ENCODE data around the gene ALCAM.

The ALCAM gene

DNA sequence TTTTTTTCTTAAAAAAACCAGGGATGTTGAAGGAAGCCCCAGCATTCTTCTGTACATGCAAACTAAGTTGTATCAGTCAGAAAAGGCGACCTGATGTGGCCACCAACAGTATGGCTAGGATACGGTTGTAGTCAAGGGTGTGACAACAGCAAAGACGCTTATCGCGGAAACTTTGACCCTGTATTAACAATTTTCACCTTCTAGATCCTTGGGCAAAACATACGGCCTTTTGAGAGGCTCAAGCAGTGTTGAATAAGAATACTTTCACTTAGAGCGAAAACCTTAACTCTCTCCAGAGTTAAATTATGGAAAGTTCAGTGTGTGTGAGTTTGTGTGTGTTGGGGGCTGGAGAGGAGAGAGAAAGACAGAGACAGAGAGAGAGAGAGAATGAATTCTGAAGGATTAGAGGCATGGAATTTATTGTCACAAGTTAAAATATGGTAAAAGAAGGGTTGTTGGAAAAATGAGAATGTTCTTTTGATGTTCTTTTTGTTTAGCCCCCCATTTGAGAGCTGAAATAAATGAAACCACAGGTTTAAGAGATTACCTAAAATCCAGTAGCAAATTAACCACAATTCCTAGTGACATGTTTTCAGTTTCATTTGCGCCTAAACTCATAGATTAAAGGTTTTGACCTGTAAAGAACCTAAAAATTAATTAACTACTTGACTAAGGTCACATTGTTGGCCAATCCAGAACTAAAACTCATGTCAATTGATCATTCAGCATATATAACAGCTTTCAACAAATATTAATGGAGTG lies 9.2 kb downstream of the ALCAM start:
- TF ChIP-seq, protein P1, sequence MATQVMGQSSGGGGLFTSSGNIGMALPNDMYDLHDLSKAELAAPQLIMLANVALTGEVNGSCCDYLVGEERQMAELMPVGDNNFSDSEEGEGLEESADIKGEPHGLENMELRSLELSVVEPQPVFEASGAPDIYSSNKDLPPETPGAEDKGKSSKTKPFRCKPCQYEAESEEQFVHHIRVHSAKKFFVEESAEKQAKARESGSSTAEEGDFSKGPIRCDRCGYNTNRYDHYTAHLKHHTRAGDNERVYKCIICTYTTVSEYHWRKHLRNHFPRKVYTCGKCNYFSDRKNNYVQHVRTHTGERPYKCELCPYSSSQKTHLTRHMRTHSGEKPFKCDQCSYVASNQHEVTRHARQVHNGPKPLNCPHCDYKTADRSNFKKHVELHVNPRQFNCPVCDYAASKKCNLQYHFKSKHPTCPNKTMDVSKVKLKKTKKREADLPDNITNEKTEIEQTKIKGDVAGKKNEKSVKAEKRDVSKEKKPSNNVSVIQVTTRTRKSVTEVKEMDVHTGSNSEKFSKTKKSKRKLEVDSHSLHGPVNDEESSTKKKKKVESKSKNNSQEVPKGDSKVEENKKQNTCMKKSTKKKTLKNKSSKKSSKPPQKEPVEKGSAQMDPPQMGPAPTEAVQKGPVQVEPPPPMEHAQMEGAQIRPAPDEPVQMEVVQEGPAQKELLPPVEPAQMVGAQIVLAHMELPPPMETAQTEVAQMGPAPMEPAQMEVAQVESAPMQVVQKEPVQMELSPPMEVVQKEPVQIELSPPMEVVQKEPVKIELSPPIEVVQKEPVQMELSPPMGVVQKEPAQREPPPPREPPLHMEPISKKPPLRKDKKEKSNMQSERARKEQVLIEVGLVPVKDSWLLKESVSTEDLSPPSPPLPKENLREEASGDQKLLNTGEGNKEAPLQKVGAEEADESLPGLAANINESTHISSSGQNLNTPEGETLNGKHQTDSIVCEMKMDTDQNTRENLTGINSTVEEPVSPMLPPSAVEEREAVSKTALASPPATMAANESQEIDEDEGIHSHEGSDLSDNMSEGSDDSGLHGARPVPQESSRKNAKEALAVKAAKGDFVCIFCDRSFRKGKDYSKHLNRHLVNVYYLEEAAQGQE (IDR thresholded peaks at IDR 0.05; ENCODE audit: insufficient read depth in 1 of 2, low read depth in 2 of 2, low read length in 2 of 2): no peak
- TF ChIP-seq FOXP2 (optimal IDR thresholded peaks at IDR 0.05; ENCODE audit: borderline replicate concordance, extremely low read depth, extremely low read length, insufficient read depth): no peak
- TF ChIP-seq POLR2AphosphoS5 (IDR thresholded peaks at IDR 0.05; ENCODE audit: low read depth, low read length): no peak
- no peak for TF ChIP-seq SIN3A (IDR thresholded peaks at IDR 0.05; ENCODE audit: borderline replicate concordance, insufficient read depth, low read length)
- TF ChIP-seq TAF1 (IDR thresholded peaks at IDR 0.05; ENCODE audit: borderline replicate concordance, insufficient read depth, low read length): no peak

DNA sequence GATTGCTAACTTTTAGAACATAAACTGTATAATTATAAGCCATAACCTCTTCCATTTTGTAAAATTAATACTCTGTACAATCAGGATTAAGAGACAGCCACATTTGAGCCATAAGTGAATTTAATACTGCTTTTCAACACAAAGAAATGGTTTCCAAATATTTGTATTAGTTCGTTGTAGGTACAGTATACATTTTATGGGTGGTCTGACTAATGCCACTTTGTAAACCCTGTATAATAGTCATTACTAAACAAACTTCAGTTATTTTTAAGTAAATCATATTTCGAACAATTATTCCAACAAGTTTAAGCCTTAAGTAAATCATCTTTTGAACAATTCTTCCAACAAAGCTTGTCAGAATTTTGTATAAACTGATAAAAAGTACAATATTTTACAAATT lies 11.0 kb downstream of the ALCAM start:
- TF ChIP-seq TAF1 (IDR thresholded peaks at IDR 0.05; ENCODE audit: borderline replicate concordance, insufficient read depth, low read length): no peak
- no peak for TF ChIP-seq FOXP2 (optimal IDR thresholded peaks at IDR 0.05; ENCODE audit: borderline replicate concordance, extremely low read depth, extremely low read length, insufficient read depth)
- TF ChIP-seq SIN3A (IDR thresholded peaks at IDR 0.05; ENCODE audit: borderline replicate concordance, insufficient read depth, low read length): no peak
- TF ChIP-seq POLR2AphosphoS5 (IDR thresholded peaks at IDR 0.05; ENCODE audit: low read depth, low read length): no peak
- TF ChIP-seq, protein P1 (IDR thresholded peaks at IDR 0.05; ENCODE audit: insufficient read depth in 1 of 2, low read depth in 2 of 2, low read length in 2 of 2): no peak

DNA sequence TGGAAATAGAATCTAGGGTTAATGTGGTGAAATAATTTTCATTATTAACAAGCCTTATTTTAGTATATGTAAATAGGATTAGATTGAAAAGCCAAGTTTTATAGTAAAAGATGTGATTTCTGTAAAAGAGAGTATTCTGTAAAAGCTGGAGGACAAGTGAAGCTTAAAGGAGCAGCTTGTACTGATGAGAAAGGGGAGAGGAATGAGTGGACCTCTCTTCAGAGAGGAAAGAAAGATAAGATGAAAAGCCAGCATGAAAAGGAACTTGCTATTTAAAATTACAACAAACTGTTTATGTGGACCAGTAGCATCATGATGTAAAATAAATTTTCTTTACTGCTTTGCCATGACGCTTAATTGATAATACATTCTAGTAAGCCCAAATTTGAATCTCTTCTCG lies 18.5 kb downstream of the ALCAM start:
- TF ChIP-seq SIN3A (IDR thresholded peaks at IDR 0.05; ENCODE audit: borderline replicate concordance, insufficient read depth, low read length) (no peak), FOXP2 (optimal IDR thresholded peaks at IDR 0.05; ENCODE audit: borderline replicate concordance, extremely low read depth, extremely low read length, insufficient read depth) (no peak), POLR2AphosphoS5 (IDR thresholded peaks at IDR 0.05; ENCODE audit: low read depth, low read length) (no peak), TAF1 (IDR thresholded peaks at IDR 0.05; ENCODE audit: borderline replicate concordance, insufficient read depth, low read length) (no peak)
- TF ChIP-seq, protein P1 (IDR thresholded peaks at IDR 0.05; ENCODE audit: insufficient read depth in 1 of 2, low read depth in 2 of 2, low read length in 2 of 2): no peak

DNA sequence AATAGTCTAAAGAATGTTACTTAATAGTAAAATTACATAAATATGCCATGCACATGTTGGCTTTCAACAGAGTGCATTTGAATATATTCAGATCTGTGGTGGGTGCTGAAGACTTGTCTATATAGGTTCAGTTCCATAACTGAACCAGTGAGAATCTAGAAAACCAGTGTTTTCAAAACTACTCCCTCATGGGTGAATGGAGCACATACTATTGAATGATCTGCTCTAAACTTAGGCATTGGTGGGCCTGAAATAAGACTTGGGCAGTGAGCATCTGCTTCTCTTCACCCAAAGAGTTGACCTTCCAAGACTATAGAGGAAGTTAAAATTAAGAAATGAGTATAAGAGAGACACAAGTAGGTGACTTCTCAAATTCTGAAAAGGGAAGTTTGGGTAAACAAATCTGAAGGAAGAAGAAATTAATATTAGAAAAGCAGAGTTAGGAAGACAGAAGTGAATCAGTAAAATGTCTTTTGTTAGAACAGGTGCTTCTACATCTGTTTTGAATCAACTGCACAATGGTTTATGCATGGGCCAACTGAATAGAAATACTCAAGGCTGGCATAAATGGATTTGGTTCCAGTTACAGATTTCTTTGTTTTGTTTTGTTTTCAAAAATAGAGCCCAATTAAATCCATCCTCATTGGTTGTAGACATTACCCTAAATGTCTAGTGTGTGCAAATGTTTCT lies 19.3 kb downstream of the ALCAM start:
- TF ChIP-seq, protein P1 (IDR thresholded peaks at IDR 0.05; ENCODE audit: insufficient read depth in 1 of 2, low read depth in 2 of 2, low read length in 2 of 2): no peak
- TF ChIP-seq POLR2AphosphoS5 (IDR thresholded peaks at IDR 0.05; ENCODE audit: low read depth, low read length) (no peak), SIN3A (IDR thresholded peaks at IDR 0.05; ENCODE audit: borderline replicate concordance, insufficient read depth, low read length) (no peak), FOXP2 (optimal IDR thresholded peaks at IDR 0.05; ENCODE audit: borderline replicate concordance, extremely low read depth, extremely low read length, insufficient read depth) (no peak), TAF1 (IDR thresholded peaks at IDR 0.05; ENCODE audit: borderline replicate concordance, insufficient read depth, low read length) (no peak)
